Heart left ventricle (tissue), 16 donors: ENCODE data around the gene NUP210. TPM values are rescaled to one million over a fixed set of nuclear protein-coding genes. Genes with fewer than 3 reads are reported as not detected.
A peak's percentile ranks its signal among the peaks of the same experiment; 100 is the strongest.

Experiments
- ATAC-seq, 4 donors: fragments of 200-7000 bp; cut with Tn5 transposase; one replicate each; pipeline ENCODE4 v1.9.1; 2020 to 2022; ENCODE audit warnings: moderate library complexity in 4 of 4, mild to moderate bottlenecking in 3 of 4, moderate number of reproducible peaks in 1 of 4
- DNase-seq, 5 donors: peaks; one replicate each; pipeline ENCODE4 v3.0.0-alpha.2; 2020
- H3K27ac ChIP-seq, 12 donors: fragments of 200-600 bp; sonication (generic) in 4 of 12; one replicate each; pipeline versions ENCODE4 v1.5.0 to v1.8.0; 2016 to 2022; ENCODE audit warnings: mild to moderate bottlenecking in 2 of 12
- H3K27me3 ChIP-seq, 9 donors: fragments of 200-600 bp; sonication (generic) in 2 of 9; one replicate each; pipeline versions ENCODE4 v1.5.1 to v1.8.0; 2016 to 2022; ENCODE audit warnings: mild to moderate bottlenecking in 3 of 9
- H3K36me3 ChIP-seq, 9 donors: fragments of 200-600 bp; sonication (generic) in 2 of 9; one replicate each; pipeline versions ENCODE4 v1.5.0 to v1.8.0; 2018 to 2022; ENCODE audit warnings: mild to moderate bottlenecking in 2 of 9
- H3K4me1 ChIP-seq, 12 donors: fragments of 200-600 bp; sonication (generic) in 4 of 12; one replicate each; pipeline versions ENCODE4 v1.5.0 to v1.8.0; 2016 to 2022; ENCODE audit warnings: mild to moderate bottlenecking in 3 of 12
- H3K4me3 ChIP-seq, 12 donors: fragments of 200-600 bp; sonication (generic) in 4 of 12; one replicate each; pipeline versions ENCODE4 v1.5.0 to v1.8.0; 2017 to 2022; ENCODE audit warnings: mild to moderate bottlenecking in 9 of 12, moderate library complexity in 4 of 12
- H3K9me3 ChIP-seq, 12 donors: fragments of 200-600 bp; sonication (generic) in 4 of 12; one replicate each; pipeline versions ENCODE4 v1.5.0 to v1.8.0; 2016 to 2022; ENCODE audit warnings: mild to moderate bottlenecking in 1 of 12
- POLR2A ChIP-seq, 2 donors: fragments of 450-650 bp; IDR thresholded peaks; one replicate each; pipeline ENCODE4 v1.6.1; 2017; ENCODE audit warnings: antibody characterized with exemption in 2 of 2, mild to moderate bottlenecking in 2 of 2, moderate library complexity in 2 of 2
- WGBS, 4 donors: extraction: QIAGEN DNeasy Blood & Tissue Kit in 2 of 4; methylation state at CpG; one replicate each; pipeline versions ENCODE4 v1.1.5 to v1.1.7; 2013 to 2018; 5-methylcytosine and 5-hydroxymethylcytosine counted together
- intact Hi-C, 10 donors: fragments of 100-400 bp; cut with DNase I; formaldehyde crosslinking; loops; one replicate each; pipeline versions ENCODE4 v1.11.1 to v1.14.2; 2022
- polyA plus RNA-seq, 2 donors: library from polyadenylated mRNA; stranded (reverse); fragments of 200-250 nt; gene quantifications; one replicate each; pipeline ENCODE4 v1.2.3, GENCODE V29; 2013
- total RNA-seq, 9 donors: library from RNA; depleted of rRNA in 2 of 9; stranded (reverse); fragments of >200 nt in 2 of 9; fragmentation: NEBNext Ultra II Directional in 3 of 9; extraction: Animal tissue kit (Norgen Biotek cat#: 25700) in 3 of 9; gene quantifications; one replicate each; pipeline versions ENCODE4 v1.1.0 to v1.2.4, GENCODE V29; 2016 to 2023
- TF ChIP-seq, protein P1 (sequence below), 12 donors: fragments of 200-600 bp; sonication (generic) in 4 of 12; IDR thresholded peaks; one replicate each; pipeline versions ENCODE4 v1.5.0 to v1.8.0; 2018 to 2022; ENCODE audit warnings: antibody characterized with exemption in 12 of 12, mild to moderate bottlenecking in 5 of 12
- donor health status: ischemic (EF 13 %, LVEDD 7.1; RV severe dilation, severe dysfunction).
- donor health status: healthy with polysubstance abuse.
- donor health status: DM: no; HTN: yes; CAD: no.
- donor health status: DM: no; HTN: no; CAD: no.
- donor health status: ischemic (EF 25% LVEDD 6.9; RV normal size, moderate dysfunction).
- donor health status: ischemic (EF 25% LVEDD 5.7; RV mildly dilated, moderate dysfunction).
- donor health status: healthy.
- donor health status: DM: yes; HTN: yes; CAD: no.
- donor health status: ischemic (EF 35%, LVEDD 5.7; RV mildly dilated, moderate dysfunction).
- donor health status: nonischemic (EF 11% LVEDD 7.7; RV severe dilation, severe dysfunction).
- donor health status: DM: yes; HTN: yes; CAD: no.
- donor health status: PGD.
- donor health status: ischemic (EF 29% LVEDD 5.4; RV normal size, mild dysfunction).
- donor health status: nonischemic (EF 23%, LVEDD 6.1; RV moderate dilation, normal function).

The NUP210 gene
- total and polyA plus RNA-seq, 11 donors = 1.3 to 9.7 (median 2.6) TPM

DNA sequence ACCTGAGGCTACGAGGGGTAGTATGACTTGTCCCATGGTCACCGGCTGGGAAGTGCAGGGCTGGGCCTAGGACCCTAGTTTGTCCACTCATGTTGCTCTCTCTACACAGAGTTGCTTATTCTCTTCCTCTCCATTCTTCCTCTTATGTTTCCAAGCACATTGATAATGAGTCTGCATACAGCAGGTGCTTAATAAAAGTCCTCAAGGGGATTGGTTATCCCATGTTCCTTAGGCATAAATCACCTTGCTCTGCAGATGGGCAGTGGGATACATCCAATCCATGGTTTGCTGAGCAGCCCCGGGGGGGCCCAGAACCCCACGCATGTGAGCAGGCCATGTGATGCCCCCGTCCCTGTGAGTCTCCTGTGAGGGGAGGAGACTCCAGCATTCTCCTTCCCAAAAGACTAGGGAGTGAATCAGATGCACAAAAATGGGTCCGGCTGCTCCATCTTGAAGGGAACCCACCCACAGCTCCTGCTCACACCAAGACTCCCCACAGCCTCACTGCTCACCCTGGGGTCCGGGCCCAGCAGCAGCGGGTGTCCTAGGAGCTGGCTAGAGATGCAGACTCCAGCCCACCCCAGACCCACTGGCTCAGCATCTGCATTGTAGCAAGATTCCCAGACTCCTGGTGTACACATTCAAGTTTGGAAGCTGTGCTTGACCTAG, 139.9 kb downstream of the NUP210 start:
- Histone ChIP-seq H3K36me3 (no peaks in the 10 kb centered on the region), H3K9me3 (peaks cover 0 to 9% (median 5%) of the 10 kb centered on the region in 12 donors), H3K27me3 (peaks cover 6 to 43% (median 24%) of the 10 kb centered on the region in 9 donors), H3K4me3 (peak overlapping the region in 1 of 12 donors; percentile 80), H3K27ac (peak overlapping the region in 10 of 12 donors; percentile 47 to 90 (median 82)), H3K4me1 (peaks cover 0 to 35% (median 11%) of the 10 kb centered on the region in 12 donors)
- TF ChIP-seq POLR2A (IDR thresholded peaks at IDR 0.05) = no peak
- TF ChIP-seq, protein P1, sequence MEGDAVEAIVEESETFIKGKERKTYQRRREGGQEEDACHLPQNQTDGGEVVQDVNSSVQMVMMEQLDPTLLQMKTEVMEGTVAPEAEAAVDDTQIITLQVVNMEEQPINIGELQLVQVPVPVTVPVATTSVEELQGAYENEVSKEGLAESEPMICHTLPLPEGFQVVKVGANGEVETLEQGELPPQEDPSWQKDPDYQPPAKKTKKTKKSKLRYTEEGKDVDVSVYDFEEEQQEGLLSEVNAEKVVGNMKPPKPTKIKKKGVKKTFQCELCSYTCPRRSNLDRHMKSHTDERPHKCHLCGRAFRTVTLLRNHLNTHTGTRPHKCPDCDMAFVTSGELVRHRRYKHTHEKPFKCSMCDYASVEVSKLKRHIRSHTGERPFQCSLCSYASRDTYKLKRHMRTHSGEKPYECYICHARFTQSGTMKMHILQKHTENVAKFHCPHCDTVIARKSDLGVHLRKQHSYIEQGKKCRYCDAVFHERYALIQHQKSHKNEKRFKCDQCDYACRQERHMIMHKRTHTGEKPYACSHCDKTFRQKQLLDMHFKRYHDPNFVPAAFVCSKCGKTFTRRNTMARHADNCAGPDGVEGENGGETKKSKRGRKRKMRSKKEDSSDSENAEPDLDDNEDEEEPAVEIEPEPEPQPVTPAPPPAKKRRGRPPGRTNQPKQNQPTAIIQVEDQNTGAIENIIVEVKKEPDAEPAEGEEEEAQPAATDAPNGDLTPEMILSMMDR (IDR thresholded peaks at IDR 0.05) = no peak
- intact Hi-C loops = loop anchor here in 8 of 10 donors (5.0 to 10.0 kb wide), 4 partner anchors 55 to 188 kb away; no protein-coding TSS in a partner anchor
- no peak for ATAC-seq
- WGBS, 4 donors = 90 to 96% (median 92%) methylated on average over 5 to 8 of the region's 8 CpGs
- DNase-seq = no peak

- Histone ChIP-seq H3K27ac (no peak overlapping the region), H3K27me3 (peaks cover 6 to 35% (median 18%) of the 10 kb centered on the region in 9 donors), H3K36me3 (no peaks in the 10 kb centered on the region), H3K4me1 (peaks cover 0 to 35% (median 11%) of the 10 kb centered on the region in 12 donors), H3K4me3 (no peak overlapping the region), H3K9me3 (peaks cover 0 to 9% (median 5%) of the 10 kb centered on the region in 12 donors)
- intact Hi-C loops = loop anchor here in 1 of 10 donors (2.0 kb wide), 1 partner anchor 15 kb away; no protein-coding TSS in a partner anchor
- no peak for TF ChIP-seq POLR2A (IDR thresholded peaks at IDR 0.05)
- TF ChIP-seq, protein P1 (IDR thresholded peaks at IDR 0.05) = no peak
- DNase-seq = no peak
- ATAC-seq = no peak
- 94 to 99% (median 96%) methylated on average over 3 to 6 of the region's 6 CpGs for WGBS, 4 donors
Observed at GRCh38 chr3:13279532-13279910, 140.6 kb downstream of the NUP210 start.

DNA sequence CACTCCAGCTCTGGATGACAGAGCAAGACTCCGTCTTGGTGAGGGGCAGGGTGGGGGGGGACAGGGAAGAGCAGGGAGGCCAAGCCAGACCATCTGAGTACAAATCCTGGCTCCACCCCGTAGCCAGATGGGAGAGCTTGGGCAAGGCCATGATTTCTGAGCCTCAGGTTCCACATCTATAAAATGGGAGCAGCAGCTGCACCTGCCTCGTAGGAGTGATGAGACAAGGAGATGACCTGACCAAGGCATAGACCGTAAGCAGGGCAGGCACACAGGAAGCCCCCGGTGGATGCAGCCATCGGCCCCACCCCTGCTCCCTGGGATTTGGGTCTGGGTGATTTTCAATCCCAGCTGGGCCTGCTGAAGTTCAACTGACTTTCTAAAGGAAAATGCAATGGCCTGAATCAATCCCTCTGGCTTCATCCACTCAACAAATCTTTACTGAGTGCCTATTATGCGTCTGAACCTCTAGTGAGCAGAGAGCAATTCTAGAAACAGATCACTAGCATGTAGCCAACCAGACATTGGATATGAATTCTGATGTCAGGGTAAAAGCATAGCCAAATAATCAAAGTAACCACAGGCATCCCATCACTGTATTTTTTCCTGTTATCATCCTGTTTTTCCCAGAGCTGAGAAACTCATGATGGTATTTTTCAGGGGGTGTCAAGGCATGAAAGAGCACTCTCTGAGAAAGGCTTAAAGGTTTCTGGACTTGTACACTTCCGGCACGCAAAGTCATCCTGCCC, 141.2 kb downstream of the NUP210 start:
- peaks cover 4 to 30% (median 13%) of the 10 kb centered on the region in 9 donors for H3K27me3 ChIP-seq
- no peak overlapping the region for H3K4me3 ChIP-seq
- peak overlapping the region in 1 of 12 donors; percentile 75 for H3K27ac ChIP-seq
- ATAC-seq (no peak), DNase-seq (no peak)
- intact Hi-C loops = loop anchor here in 1 of 10 donors (2.0 kb wide), 1 partner anchor 14 kb away; no protein-coding TSS in a partner anchor
- H3K36me3 ChIP-seq = no peaks in the 10 kb centered on the region
- H3K4me1 ChIP-seq = peaks cover 0 to 35% (median 11%) of the 10 kb centered on the region in 12 donors
- peaks cover 0 to 5% (median 3%) of the 10 kb centered on the region in 12 donors for H3K9me3 ChIP-seq
- 78 to 95% (median 89%) methylated on average over 5 to 9 of the region's 9 CpGs for WGBS, 4 donors
- TF ChIP-seq, protein P1 (IDR thresholded peaks at IDR 0.05) = no peak
- no peak for TF ChIP-seq POLR2A (IDR thresholded peaks at IDR 0.05)
